Fibroblast of the aortic adventitia (primary cell): ENCODE data around the gene CPLX4. TPM values are rescaled to one million over a fixed set of nuclear protein-coding genes. Genes with fewer than 3 reads are reported as not detected.
"Not testable (repeated sequence)": the region's sequence is repeated elsewhere in the genome, so short reads cannot be mapped to it uniquely, and the experiment has no call there.

Experiments used
- DNase-seq: peaks from one replicate; pipeline ENCODE4 v3.0.0-alpha.2; 2010; ENCODE audit warnings: low read depth
- H3K4me3 ChIP-seq: 2 replicates; pipeline ENCODE4 v1.5.1; 2011; ENCODE audit warnings: low read depth, mild to moderate bottlenecking, control low read depth, low read length, moderate library complexity
- total RNA-seq: library from RNA; depleted of rRNA; stranded (reverse); fragments of >200 nt; gene quantifications from 2 replicates; pipeline ENCODE4 v1.2.3, GENCODE V29; 2012; ENCODE audit warnings: low replicate concordance
- TF ChIP-seq, protein P1 (sequence below): IDR thresholded peaks from 2 replicates; pipeline ENCODE4 v1.5.1; 2011; ENCODE audit warnings: mild to moderate bottlenecking, low read length, control low read depth, inconsistent platforms; ENCODE audit not compliant: insufficient read depth

CPLX4 gene
- total RNA-seq, 1 donor, result not detected

DNA sequence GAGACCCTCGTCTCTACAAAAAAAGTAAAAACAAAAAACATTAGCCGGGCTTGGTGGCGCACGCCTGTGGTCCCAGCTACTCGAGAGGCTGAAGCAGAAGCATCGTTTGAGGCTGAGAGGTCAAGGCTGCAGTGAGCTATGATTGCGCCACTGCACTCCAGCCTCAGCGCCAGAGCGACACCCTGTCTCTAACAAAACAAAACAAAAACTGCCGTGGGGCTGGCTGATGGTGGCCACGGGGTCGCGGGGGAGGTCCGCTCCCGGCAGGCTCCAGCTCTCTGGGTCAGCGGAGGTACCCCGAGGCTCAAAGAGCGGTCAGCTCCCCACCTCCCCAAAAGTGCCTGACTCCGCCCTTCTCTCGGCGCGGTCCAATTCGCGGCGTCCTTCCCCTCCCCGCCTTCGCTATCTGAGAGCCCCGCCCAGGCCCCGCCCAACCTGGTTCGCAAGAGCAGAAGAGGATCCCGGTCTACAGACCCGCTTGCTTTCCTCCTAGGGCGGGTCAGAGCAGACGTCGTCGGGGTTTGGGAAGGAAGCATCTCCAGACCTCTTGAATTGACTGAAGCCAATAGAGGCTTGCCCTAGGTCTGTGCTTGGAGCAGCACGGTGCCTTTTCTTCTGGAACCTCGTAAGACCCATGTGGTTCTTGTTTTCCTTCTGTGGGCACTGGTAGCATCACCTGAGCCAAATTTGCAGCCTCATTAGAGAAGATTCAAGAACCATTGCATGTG lies 53.0 kb downstream of the CPLX4 start:
- H3K4me3 ChIP-seq, result peak overlapping the region; percentile 41
- DNase-seq, result no peak
- TF ChIP-seq, protein P1, sequence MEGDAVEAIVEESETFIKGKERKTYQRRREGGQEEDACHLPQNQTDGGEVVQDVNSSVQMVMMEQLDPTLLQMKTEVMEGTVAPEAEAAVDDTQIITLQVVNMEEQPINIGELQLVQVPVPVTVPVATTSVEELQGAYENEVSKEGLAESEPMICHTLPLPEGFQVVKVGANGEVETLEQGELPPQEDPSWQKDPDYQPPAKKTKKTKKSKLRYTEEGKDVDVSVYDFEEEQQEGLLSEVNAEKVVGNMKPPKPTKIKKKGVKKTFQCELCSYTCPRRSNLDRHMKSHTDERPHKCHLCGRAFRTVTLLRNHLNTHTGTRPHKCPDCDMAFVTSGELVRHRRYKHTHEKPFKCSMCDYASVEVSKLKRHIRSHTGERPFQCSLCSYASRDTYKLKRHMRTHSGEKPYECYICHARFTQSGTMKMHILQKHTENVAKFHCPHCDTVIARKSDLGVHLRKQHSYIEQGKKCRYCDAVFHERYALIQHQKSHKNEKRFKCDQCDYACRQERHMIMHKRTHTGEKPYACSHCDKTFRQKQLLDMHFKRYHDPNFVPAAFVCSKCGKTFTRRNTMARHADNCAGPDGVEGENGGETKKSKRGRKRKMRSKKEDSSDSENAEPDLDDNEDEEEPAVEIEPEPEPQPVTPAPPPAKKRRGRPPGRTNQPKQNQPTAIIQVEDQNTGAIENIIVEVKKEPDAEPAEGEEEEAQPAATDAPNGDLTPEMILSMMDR, result no peak

DNA sequence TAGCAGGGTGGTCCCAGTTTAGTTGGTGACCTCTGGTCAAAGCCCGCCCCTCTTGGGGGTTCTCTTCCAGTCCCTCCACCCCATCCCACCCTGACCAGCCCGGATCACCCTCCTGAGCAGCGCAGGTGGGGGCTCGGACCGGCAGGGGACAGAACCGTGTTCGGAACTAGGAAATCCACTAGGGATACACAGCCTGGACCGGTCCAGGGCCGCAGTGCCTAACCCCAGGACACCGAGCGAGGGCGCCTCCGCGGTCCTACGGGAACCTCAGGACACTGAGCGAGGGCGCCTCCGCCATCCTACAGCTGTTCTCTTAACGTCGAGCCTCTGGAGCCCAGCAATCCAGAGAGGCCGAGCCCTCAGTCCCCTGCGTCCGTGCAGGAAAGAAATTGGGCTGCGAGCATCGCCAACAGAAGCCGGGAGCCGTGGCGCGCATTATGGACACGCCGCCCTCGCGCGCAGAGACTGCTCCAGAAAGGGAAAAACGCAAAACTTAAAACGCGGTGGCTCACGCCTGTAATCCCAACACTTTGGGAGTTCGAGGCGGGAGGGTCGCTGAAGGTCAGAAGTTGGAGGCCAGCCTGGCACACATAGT lies 53.7 kb downstream of the CPLX4 start:
- TF ChIP-seq, protein P1, result no peak
- H3K4me3 ChIP-seq, result no peak overlapping the region
- no peak for DNase-seq

DNA sequence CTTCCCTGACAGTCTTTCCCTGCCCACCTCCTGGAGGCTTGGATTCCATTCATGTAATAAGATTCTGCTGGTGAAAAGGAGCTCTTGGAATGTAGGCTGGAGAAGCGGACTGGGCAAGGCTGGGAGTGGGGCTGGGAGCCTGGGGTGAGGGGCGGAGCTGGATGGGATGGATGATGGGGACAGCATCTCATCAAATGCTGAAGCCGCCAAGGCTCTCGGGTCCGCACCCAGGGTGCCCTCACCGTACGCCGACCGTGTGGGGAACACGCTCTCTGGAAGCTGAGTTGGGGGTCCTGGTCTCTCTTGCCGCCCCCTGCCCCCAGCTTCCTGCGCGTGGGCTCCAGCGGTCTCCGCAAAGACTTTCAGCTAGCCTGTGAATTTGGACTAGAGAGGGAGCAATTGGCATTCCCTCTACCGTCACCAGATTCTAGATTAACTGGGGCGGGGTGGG lies 54.3 kb downstream of the CPLX4 start:
- TF ChIP-seq, protein P1, result no peak
- DNase-seq, result no peak
- no peak overlapping the region for H3K4me3 ChIP-seq

DNA sequence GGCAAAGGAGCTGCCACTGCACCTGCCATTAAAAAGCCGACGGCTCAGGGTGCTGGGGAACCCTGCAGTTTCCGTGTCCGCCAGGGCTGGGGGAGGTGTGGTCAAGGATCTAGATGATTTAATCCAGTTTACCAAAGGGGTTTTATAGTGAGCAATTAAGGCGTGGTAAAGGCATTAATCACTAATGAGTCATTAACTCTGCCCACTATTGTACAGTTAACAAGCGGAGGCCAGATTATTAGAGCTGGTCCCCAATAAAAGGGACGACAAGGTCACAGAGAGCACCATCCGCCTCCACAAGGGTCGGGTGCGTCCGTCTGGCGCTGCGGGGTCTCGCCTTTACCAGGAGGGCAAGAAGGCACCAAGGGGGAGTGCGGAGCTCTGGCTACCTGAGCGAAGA lies 54.8 kb downstream of the CPLX4 start:
- DNase-seq, result no peak
- H3K4me3 ChIP-seq, result no peak overlapping the region
- TF ChIP-seq, protein P1, result no peak

DNA sequence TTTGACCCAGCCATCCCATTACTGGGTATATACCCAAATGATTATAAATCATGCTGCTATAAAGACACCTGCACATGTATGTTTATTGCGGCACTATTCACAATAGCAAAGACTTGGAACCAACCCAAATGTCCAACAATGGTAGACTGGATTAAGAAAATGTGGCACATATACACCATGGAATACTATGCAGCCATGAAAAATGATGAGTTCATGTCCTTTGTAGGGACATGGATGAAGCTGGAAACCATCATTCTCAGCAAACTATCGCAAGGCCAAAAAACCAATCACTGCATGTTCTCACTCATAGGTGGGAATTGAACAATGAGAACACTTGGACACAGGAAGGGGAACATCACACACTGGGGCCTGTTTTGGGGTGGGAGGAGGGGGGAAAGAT lies 56.2 kb downstream of the CPLX4 start:
- not testable (repeated sequence) for H3K4me3 ChIP-seq, DNase-seq

DNA sequence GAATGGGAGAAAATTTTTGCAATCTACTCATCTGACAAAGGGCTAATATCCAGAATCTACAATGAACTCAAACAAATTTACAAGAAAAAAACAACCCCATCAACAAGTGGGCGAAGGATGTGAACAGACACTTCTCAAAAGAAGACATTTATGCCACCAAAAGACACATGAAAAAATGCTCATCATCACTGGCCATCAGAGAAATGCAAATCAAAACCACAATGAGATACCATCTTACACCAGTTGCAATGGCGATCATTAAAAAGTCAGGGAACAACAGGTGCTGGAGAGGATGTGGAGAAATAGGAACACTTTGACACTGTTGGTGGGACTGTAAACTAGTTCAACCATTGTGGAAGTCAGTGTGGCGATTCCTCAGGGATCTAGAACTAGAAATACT lies 56.6 kb downstream of the CPLX4 start:
- not testable (repeated sequence) for DNase-seq, H3K4me3 ChIP-seq

DNA sequence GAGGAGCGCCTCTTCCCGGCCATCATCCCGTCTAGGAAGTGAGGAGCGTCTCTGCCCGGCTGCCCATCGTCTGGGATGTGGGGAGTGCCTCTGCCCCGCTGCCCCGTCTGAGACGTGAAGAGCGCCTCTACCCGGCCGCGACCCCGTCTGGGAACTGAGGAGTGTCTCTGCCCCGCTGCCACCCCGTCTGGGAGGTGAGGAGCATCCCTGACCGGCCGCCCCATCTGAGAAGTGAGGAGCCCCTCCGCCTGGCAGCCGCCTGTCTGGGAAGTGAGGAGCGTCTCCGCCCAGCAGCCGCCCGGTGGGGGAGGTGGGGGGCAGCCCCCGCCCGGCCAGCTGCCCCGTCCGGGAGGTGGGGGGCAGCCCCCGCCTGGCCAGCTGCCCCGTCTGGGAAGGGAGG lies 63.0 kb downstream of the CPLX4 start:
- not testable (repeated sequence) for H3K4me3 ChIP-seq, DNase-seq

DNA sequence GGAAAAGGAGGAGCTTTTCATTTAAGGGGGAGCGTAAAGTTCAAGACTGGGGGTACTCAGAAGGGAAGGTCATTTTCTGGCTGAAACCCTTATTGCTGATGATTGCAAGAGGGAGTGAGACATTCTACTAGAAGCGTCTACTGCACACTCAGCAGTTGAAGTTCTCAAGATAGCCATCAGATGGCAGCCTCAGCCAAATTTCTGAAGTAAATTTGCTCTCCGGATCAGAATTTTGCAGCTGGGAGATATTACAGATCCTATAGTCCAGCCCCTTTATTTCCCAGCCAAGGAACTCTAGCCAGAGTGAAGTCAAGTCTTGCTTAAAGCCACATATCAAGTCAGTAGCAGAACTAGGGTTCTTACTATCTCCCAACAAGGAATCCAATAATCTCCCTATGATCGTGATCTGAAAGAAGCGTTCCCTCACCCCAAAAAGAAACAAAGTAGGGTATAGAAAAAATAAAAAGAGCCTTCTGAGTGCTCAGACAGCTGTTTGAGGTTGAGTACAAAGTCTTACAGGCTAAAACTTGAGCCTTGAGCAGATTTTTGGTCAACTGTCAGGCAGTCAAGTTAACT lies 69.2 kb downstream of the CPLX4 start:
- peak; percentile 95 for DNase-seq
- no peak overlapping the region for H3K4me3 ChIP-seq
- TF ChIP-seq, protein P1, result peak; percentile 84
